ENCODE results near the gene ANXA4. TPM values are rescaled to one million over a fixed set of nuclear protein-coding genes. Genes with fewer than 3 reads are reported as not detected.

The ANXA4 gene
- total RNA-seq, 3 donors from 2014 or later (not counting 1 experiment from before 2014, with no cell fraction given): 44.6 to 63.6 (median 55.8) TPM

DNA sequence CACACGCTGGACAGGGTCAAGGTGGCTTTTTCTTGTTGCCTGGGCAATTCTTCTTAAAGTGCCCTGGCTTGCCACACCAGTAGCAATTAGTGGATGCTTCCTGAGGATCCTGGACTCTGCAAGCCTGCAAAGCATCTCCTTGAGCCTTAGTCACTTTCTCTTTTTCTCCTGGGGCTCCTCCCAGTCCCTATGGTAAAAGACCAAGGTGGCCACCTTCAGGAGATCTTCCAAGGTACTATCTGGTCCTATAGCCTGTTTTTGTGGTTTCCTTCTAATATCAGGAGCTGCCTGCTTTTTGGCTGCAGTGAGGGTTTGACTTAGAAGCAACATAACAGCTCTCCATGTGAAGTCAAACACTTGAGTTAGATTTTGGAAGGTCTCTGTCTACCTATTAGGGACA is 54.2 kb downstream of the ANXA4 start:
- Mint-ChIP-seq H3K4me1 (peaks cover 32 to 44% of the 10 kb centered on the region in 2 donors), H3K36me3 (no peaks in the 10 kb centered on the region), H3K27ac (no peak overlapping the region), H3K9me3 (no peaks in the 10 kb centered on the region), H3K4me3 (no peak overlapping the region), H3K27me3 (ENCODE audit: low read depth in 2 of 2) (no peaks in the 10 kb centered on the region)
- ATAC-seq (no peak), DNase-seq (no peak)
- no peak overlapping the region for H3K4me3 ChIP-seq (ENCODE audit: low read length)
- H3K27ac ChIP-seq (ENCODE audit: low read length): no peak overlapping the region
- peaks cover 9% of the 10 kb centered on the region for H3K4me1 ChIP-seq (ENCODE audit: control insufficient read depth, insufficient read depth, low read length)
- H3K27me3 ChIP-seq (ENCODE audit: control insufficient read depth, insufficient read depth, low read length): no peaks in the 10 kb centered on the region
- TF ChIP-seq CTCF (IDR thresholded peaks at IDR 0.05): no peak
- H3K36me3 ChIP-seq (ENCODE audit: control insufficient read depth, insufficient read depth, low read length): no peaks in the 10 kb centered on the region
- intact Hi-C loops (cut with micrococcal nuclease): no loop called here
- H3K9me3 ChIP-seq (ENCODE audit: control insufficient read depth, insufficient read depth, low read length): no peaks in the 10 kb centered on the region
- 92% methylated on average over 1 of the region's 1 CpG for WGBS (ENCODE audit: insufficient coverage)

DNA sequence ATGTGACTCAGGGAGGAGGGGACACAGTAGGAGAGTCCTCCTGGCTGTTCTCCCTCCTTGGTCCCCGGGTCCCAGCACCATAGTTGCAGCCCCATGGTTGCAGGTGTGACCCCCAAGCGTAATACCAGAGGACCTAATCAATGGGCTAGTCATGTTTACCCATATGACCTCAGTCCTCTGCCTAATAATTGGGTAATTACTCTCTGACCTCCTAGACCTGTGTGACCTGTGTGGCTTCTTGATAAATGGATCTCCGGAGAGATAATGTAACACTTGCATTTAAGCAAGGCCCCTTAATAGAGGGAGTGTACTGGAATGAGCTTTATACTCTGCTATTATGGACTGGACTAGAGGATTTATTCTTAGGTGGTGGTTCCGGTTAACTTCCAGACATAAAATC is 55.3 kb downstream of the ANXA4 start:
- no peaks in the 10 kb centered on the region for H3K27me3 ChIP-seq (ENCODE audit: control insufficient read depth, insufficient read depth, low read length)
- no peak for TF ChIP-seq CTCF (IDR thresholded peaks at IDR 0.05)
- Mint-ChIP-seq H3K27ac (peak overlapping the region; percentile 79 to 95), H3K4me3 (peak overlapping the region; percentile 73), H3K36me3 (no peaks in the 10 kb centered on the region), H3K27me3 (ENCODE audit: low read depth in 2 of 2) (no peaks in the 10 kb centered on the region), H3K9me3 (no peaks in the 10 kb centered on the region), H3K4me1 (peaks cover 32 to 51% of the 10 kb centered on the region in 2 donors)
- intact Hi-C loops (cut with micrococcal nuclease): no loop called here
- no peaks in the 10 kb centered on the region for H3K9me3 ChIP-seq (ENCODE audit: control insufficient read depth, insufficient read depth, low read length)
- peaks cover 9% of the 10 kb centered on the region for H3K4me1 ChIP-seq (ENCODE audit: control insufficient read depth, insufficient read depth, low read length)
- no peak overlapping the region for H3K4me3 ChIP-seq (ENCODE audit: low read length)
- H3K36me3 ChIP-seq (ENCODE audit: control insufficient read depth, insufficient read depth, low read length): no peaks in the 10 kb centered on the region
- WGBS (ENCODE audit: insufficient coverage): 88% methylated on average over 3 of the region's 4 CpGs
- H3K27ac ChIP-seq (ENCODE audit: low read length): no peak overlapping the region
- ATAC-seq (no peak), DNase-seq (no peak)

DNA sequence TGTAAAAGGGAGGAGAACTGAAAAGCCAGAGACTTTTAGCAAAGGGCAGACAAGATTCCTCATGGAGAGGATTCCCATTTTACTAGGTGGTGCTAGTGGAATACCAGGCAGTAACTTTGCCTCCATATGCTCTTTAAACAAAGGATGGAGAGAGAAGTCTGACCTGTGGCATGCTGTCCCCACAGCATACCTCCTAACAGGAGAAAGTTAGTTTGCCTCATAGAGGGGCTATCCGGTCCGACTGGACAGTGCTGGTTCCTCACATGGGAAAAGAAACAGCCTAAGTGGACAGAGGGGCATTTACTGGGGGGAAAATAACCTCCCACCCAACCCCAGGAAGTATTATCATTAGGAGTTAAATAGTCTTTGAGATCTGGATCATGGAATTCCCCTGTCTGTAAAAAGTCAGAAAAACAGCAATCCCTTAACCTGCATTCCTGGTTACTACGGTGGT is 55.9 kb downstream of the ANXA4 start:
- Histone ChIP-seq H3K4me1 (ENCODE audit: control insufficient read depth, insufficient read depth, low read length) (peaks cover 9% of the 10 kb centered on the region), H3K27me3 (ENCODE audit: control insufficient read depth, insufficient read depth, low read length) (no peaks in the 10 kb centered on the region), H3K4me3 (ENCODE audit: low read length) (no peak overlapping the region), H3K27ac (ENCODE audit: low read length) (no peak overlapping the region), H3K36me3 (ENCODE audit: control insufficient read depth, insufficient read depth, low read length) (no peaks in the 10 kb centered on the region), H3K9me3 (ENCODE audit: control insufficient read depth, insufficient read depth, low read length) (no peaks in the 10 kb centered on the region)
- Mint-ChIP-seq H3K27me3 (ENCODE audit: low read depth in 2 of 2) (no peaks in the 10 kb centered on the region), H3K4me3 (peak overlapping the region; percentile 73), H3K4me1 (peaks cover 32 to 51% of the 10 kb centered on the region in 2 donors), H3K27ac (peak overlapping the region; percentile 79 to 95), H3K9me3 (no peaks in the 10 kb centered on the region), H3K36me3 (no peaks in the 10 kb centered on the region)
- TF ChIP-seq CTCF (IDR thresholded peaks at IDR 0.05): no peak
- ATAC-seq (no peak), DNase-seq (no peak)
- WGBS (ENCODE audit: insufficient coverage): 50% methylated on average over 1 of the region's 3 CpGs
- intact Hi-C loops (cut with micrococcal nuclease): no loop called here

- WGBS (ENCODE audit: insufficient coverage): 25% methylated on average over 4 of the region's 7 CpGs
- H3K27ac Mint-ChIP-seq: peak overlapping the region; percentile 79 to 95
- H3K9me3 Mint-ChIP-seq: no peaks in the 10 kb centered on the region
- peak overlapping the region; percentile 23 for H3K27ac ChIP-seq (ENCODE audit: low read length)
- H3K4me1 Mint-ChIP-seq: peaks cover 36 to 56% of the 10 kb centered on the region in 2 donors
- no peaks in the 10 kb centered on the region for H3K36me3 Mint-ChIP-seq
- no peaks in the 10 kb centered on the region for H3K27me3 ChIP-seq (ENCODE audit: control insufficient read depth, insufficient read depth, low read length)
- peaks cover 9% of the 10 kb centered on the region for H3K4me1 ChIP-seq (ENCODE audit: control insufficient read depth, insufficient read depth, low read length)
- peak; percentile 47 to 66 (median 61) for ATAC-seq
- peak overlapping the region; percentile 1 for H3K4me3 ChIP-seq (ENCODE audit: low read length)
- H3K36me3 ChIP-seq (ENCODE audit: control insufficient read depth, insufficient read depth, low read length): no peaks in the 10 kb centered on the region
- no peaks in the 10 kb centered on the region for H3K9me3 ChIP-seq (ENCODE audit: control insufficient read depth, insufficient read depth, low read length)
- no peak for DNase-seq
- no peak for TF ChIP-seq CTCF (IDR thresholded peaks at IDR 0.05)
- intact Hi-C loops (cut with micrococcal nuclease): no loop called here
- no peaks in the 10 kb centered on the region for H3K27me3 Mint-ChIP-seq (ENCODE audit: low read depth in 2 of 2)
- H3K4me3 Mint-ChIP-seq: peak overlapping the region; percentile 73
These were observed 56.5 kb downstream of the ANXA4 start for GRCh38 chr2:69798290-69798908.

Measured in natural killer cell (primary cell).